Neural cell (in vitro differentiated cells): ENCODE results near the gene C16orf54.

ENCODE experiments used
- EP300 ChIP-seq: fragments of 450-650 bp; conservative IDR thresholded peaks from 2 replicates; pipeline ENCODE4 v1.6.1; 2014; ENCODE audit warnings: antibody characterized with exemption, mild to moderate bottlenecking, moderate library complexity; ENCODE audit not compliant: poor library complexity, severe bottlenecking
- EZH2 ChIP-seq: fragments of 200-600, 300-800 bp; shearing (Covaris generic), sonication (generic); IDR thresholded peaks from 2 replicates; pipeline ENCODE4 v1.6.1; 2014; ENCODE audit warnings: antibody characterized with exemption, low read length, borderline replicate concordance, mild to moderate bottlenecking; ENCODE audit not compliant: insufficient read depth, poor library complexity, severe bottlenecking
- POLR2AphosphoS5 ChIP-seq: IDR thresholded peaks from 2 replicates; pipeline ENCODE4 v1.6.1; 2012
- REST ChIP-seq: IDR thresholded peaks from 2 replicates; pipeline ENCODE4 v1.6.1; 2012; ENCODE audit warnings: borderline replicate concordance
- SMC3 ChIP-seq: fragments of 450-650 bp; conservative IDR thresholded peaks from 2 replicates; pipeline ENCODE4 v1.6.1; 2014; ENCODE audit warnings: antibody characterized with exemption, mild to moderate bottlenecking, moderate library complexity; ENCODE audit not compliant: poor library complexity
- TF ChIP-seq, protein P1 (sequence below): fragments of 450-650 bp; IDR thresholded peaks from 2 replicates; pipeline ENCODE4 v1.5.1; 2014; ENCODE audit warnings: antibody characterized with exemption, mild to moderate bottlenecking, moderate library complexity; ENCODE audit not compliant: poor library complexity, severe bottlenecking

GRCh38 chr16:29714972-29715371 lies 30.8 kb downstream of the C16orf54 start:
- TF ChIP-seq, protein P1, sequence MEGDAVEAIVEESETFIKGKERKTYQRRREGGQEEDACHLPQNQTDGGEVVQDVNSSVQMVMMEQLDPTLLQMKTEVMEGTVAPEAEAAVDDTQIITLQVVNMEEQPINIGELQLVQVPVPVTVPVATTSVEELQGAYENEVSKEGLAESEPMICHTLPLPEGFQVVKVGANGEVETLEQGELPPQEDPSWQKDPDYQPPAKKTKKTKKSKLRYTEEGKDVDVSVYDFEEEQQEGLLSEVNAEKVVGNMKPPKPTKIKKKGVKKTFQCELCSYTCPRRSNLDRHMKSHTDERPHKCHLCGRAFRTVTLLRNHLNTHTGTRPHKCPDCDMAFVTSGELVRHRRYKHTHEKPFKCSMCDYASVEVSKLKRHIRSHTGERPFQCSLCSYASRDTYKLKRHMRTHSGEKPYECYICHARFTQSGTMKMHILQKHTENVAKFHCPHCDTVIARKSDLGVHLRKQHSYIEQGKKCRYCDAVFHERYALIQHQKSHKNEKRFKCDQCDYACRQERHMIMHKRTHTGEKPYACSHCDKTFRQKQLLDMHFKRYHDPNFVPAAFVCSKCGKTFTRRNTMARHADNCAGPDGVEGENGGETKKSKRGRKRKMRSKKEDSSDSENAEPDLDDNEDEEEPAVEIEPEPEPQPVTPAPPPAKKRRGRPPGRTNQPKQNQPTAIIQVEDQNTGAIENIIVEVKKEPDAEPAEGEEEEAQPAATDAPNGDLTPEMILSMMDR, result no peak
- TF ChIP-seq SMC3 (no peak), POLR2AphosphoS5 (no peak), EP300 (no peak), REST (no peak), EZH2 (no peak)
